ENCODE results near the gene TMEM175. TPM values are rescaled to one million over a fixed set of nuclear protein-coding genes. Genes with fewer than 3 reads are reported as not detected.

Gene TMEM175
- total RNA-seq, 2 experiments from 2014 or later: 12.5 to 33.1 TPM

- CTCF ChIA-PET (ENCODE audit: unreplicated experiment): no interaction called here
- peaks cover 36% of the 10 kb centered on the region for H3K36me3 ChIP-seq (ENCODE audit: insufficient read depth, low read length)
- no peak for DNase-seq (ENCODE audit: low spot score)
- no peaks in the 10 kb centered on the region for H3K9me2 ChIP-seq (ENCODE audit: insufficient read depth, low read length)
- POLR2A ChIA-PET: interaction anchor here (0.6 kb wide), 1 partner anchor 393 kb away, joined by 3 read pairs; no protein-coding TSS in a partner anchor
- no peak overlapping the region for H3K4me3 ChIP-seq (ENCODE audit: low read depth, low read length, poor library complexity, severe bottlenecking)
- H3K4me2 ChIP-seq (ENCODE audit: low read length): no peak overlapping the region
- no peaks in the 10 kb centered on the region for H3K4me1 ChIP-seq (ENCODE audit: insufficient read depth, low read length, poor library complexity, severe bottlenecking)
- no peak for TF ChIP-seq CTCF (conservative IDR thresholded peaks at IDR 0.05; ENCODE audit: low read length)
- TF ChIP-seq EZH2phosphoT487 (IDR thresholded peaks at IDR 0.05; ENCODE audit: borderline replicate concordance, low read depth, low read length): no peak
- no peak overlapping the region for H3K27ac ChIP-seq (ENCODE audit: low read depth, low read length, poor library complexity, severe bottlenecking)
- intact Hi-C loops (cut with micrococcal nuclease; ENCODE audit: unreplicated experiment): no loop called here
- BruUV-seq (replicated peaks): no TSS peak
- H3K79me2 ChIP-seq (ENCODE audit: insufficient read depth, low read depth, low read length): no peaks in the 10 kb centered on the region
- no peaks in the 10 kb centered on the region for H3K9me3 ChIP-seq (ENCODE audit: low read length)
- H2AFZ ChIP-seq (ENCODE audit: low read length): no peak overlapping the region
- H4K20me1 ChIP-seq (ENCODE audit: insufficient read depth, low read length): no peaks in the 10 kb centered on the region
Observed at GRCh38 chr4:898869-899555, 33.2 kb upstream of the TMEM175 start.

- no peak overlapping the region for H2AFZ ChIP-seq (ENCODE audit: low read length)
- no TSS peak for BruUV-seq (replicated peaks)
- DNase-seq (ENCODE audit: low spot score): no peak
- CTCF ChIA-PET (ENCODE audit: unreplicated experiment): no interaction called here
- no peak overlapping the region for H3K4me2 ChIP-seq (ENCODE audit: low read length)
- intact Hi-C loops (cut with micrococcal nuclease; ENCODE audit: unreplicated experiment): no loop called here
- no peak overlapping the region for H3K27ac ChIP-seq (ENCODE audit: low read depth, low read length, poor library complexity, severe bottlenecking)
- TF ChIP-seq EZH2phosphoT487 (IDR thresholded peaks at IDR 0.05; ENCODE audit: borderline replicate concordance, low read depth, low read length): no peak
- no peak for TF ChIP-seq CTCF (conservative IDR thresholded peaks at IDR 0.05; ENCODE audit: low read length)
- H3K4me3 ChIP-seq (ENCODE audit: low read depth, low read length, poor library complexity, severe bottlenecking): no peak overlapping the region
- H4K20me1 ChIP-seq (ENCODE audit: insufficient read depth, low read length): no peaks in the 10 kb centered on the region
- no peaks in the 10 kb centered on the region for H3K9me2 ChIP-seq (ENCODE audit: insufficient read depth, low read length)
- POLR2A ChIA-PET: no interaction called here
- no peaks in the 10 kb centered on the region for H3K79me2 ChIP-seq (ENCODE audit: insufficient read depth, low read depth, low read length)
- H3K4me1 ChIP-seq (ENCODE audit: insufficient read depth, low read length, poor library complexity, severe bottlenecking): no peaks in the 10 kb centered on the region
- peaks cover 38% of the 10 kb centered on the region for H3K36me3 ChIP-seq (ENCODE audit: insufficient read depth, low read length)
- H3K9me3 ChIP-seq (ENCODE audit: low read length): no peaks in the 10 kb centered on the region
Observed at GRCh38 chr4:899556-899906, 32.7 kb upstream of the TMEM175 start.

GRCh38 chr4:900073-900472 lies 32.2 kb upstream of the TMEM175 start:
- ChIA-PET CTCF (ENCODE audit: unreplicated experiment) (no interaction called here), POLR2A (no interaction called here)
- H4K20me1 ChIP-seq (ENCODE audit: insufficient read depth, low read length): no peaks in the 10 kb centered on the region
- intact Hi-C loops (cut with micrococcal nuclease; ENCODE audit: unreplicated experiment): no loop called here
- no peak for DNase-seq (ENCODE audit: low spot score)
- H3K4me2 ChIP-seq (ENCODE audit: low read length): no peak overlapping the region
- no peak overlapping the region for H3K4me3 ChIP-seq (ENCODE audit: low read depth, low read length, poor library complexity, severe bottlenecking)
- BruUV-seq (replicated peaks): no TSS peak
- H3K79me2 ChIP-seq (ENCODE audit: insufficient read depth, low read depth, low read length): no peaks in the 10 kb centered on the region
- peaks cover 43% of the 10 kb centered on the region for H3K36me3 ChIP-seq (ENCODE audit: insufficient read depth, low read length)
- no peak for TF ChIP-seq EZH2phosphoT487 (IDR thresholded peaks at IDR 0.05; ENCODE audit: borderline replicate concordance, low read depth, low read length)
- no peak for TF ChIP-seq CTCF (conservative IDR thresholded peaks at IDR 0.05; ENCODE audit: low read length)
- H2AFZ ChIP-seq (ENCODE audit: low read length): no peak overlapping the region
- no peaks in the 10 kb centered on the region for H3K9me3 ChIP-seq (ENCODE audit: low read length)
- no peaks in the 10 kb centered on the region for H3K9me2 ChIP-seq (ENCODE audit: insufficient read depth, low read length)
- H3K27ac ChIP-seq (ENCODE audit: low read depth, low read length, poor library complexity, severe bottlenecking): no peak overlapping the region
- no peaks in the 10 kb centered on the region for H3K4me1 ChIP-seq (ENCODE audit: insufficient read depth, low read length, poor library complexity, severe bottlenecking)

Data from OCI-LY7 (cell line).